Superior temporal gyrus (tissue), 1 donor: ENCODE results near the gene FH.

Experiments used
- DNase-seq: peaks from one replicate; pipeline ENCODE4 v3.0.0-alpha.2; 2016; ENCODE audit errors: extremely low spot score

The FH gene

DNA sequence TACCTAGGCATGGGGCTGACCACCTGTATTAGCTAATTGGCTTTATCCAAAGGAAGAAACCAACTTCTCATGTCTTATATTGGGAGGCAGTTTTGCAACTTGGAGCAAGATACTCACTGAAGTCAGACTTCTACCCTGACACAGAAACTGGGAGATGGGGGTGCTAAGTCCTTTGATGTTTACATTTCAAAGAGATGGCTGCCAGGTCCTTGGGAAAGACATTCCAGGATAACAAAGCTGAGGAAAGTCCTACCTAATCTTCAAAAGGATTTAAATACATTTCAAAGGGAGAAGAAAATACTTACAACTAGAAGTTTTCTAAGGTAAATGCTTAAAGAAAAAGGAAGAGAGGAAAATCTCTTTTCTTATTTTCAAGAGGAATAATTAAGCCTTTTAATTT is 62.1 kb downstream of the FH start:
- DNase-seq = no peak

DNA sequence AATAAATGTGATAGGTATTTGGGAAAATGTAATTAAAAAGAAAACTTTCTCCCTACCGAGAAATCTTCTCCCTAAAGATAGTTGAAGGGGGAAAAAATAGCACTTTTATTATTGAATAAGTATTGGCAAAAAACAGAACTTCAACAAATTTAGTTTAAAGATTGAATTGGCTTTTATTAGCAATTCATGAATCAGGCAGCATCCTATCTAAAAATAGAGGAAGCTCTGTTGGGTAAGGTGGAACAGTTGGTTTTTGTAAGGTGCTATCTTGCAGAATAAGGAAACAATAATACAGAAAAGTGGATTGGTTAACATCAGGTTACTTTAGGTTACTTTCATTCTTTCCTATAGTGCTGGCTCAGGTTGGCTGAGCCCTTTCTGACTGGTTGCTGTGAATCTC is 62.8 kb downstream of the FH start:
- DNase-seq = no peak

DNA sequence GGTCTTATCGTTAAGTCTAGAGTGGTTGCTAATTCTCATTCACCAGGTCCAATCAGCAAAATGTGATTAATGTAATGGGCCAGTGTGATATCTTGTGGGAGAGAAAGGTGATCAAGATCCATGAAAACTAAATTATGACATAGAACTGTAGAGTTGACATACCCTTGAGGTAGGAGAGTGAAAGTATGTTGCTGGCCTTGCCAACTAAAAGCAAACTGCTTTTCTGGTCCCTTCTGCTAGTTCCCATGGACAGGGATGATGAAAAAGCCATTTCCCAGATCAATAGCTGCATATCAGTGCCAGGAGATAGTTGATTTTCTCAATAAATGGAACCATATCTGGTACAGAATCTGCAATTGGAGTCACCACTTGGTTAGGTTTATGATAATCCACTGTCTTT is 65.8 kb downstream of the FH start:
- DNase-seq = no peak

DNA sequence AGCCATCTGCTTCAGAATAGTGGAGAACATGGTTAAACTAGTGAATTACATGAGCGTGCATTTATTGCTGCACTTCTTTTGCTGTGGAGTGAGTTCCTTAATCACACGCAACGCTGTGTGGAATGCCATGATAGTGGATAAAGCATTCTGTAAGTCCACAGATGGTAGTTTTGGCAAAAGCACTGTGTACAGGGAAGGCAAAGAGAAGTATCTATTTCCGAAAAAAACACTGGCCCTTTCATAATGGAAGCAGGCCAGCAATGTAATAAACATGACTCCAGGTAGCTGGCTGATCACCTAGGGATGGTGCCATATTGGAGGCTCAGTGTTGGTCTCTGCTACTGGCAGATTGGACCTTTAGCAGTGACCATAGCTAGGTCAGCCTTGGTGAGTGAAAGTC is 67.6 kb downstream of the FH start:
- no peak for DNase-seq
